ENCODE data around the gene NEUROG3. TPM values are rescaled to one million over a fixed set of nuclear protein-coding genes. Genes with fewer than 3 reads are reported as not detected.

NEUROG3 gene
- polyA plus RNA-seq, 3 donors, result not detected

Other genes starting within 250 kb of the NEUROG3 start
- gene TACR2, start 156.5 kb downstream of the NEUROG3 start, polyA plus RNA-seq (ENCODE audit: insufficient read length in 3 of 3), result under 1 TPM; 0.10 to 0.28 (median 0.24) TPM
- 10 to 100 TPM; 56.1 to 82.3 (median 67.5) TPM for gene TSPAN15, start 122.0 kb downstream of the NEUROG3 start, polyA plus RNA-seq (ENCODE audit: insufficient read length in 3 of 3)
- 10 to 100 TPM in 1 of 3 donors, 1 to 10 TPM in 2; 9.2 to 11.4 (median 9.7) TPM for gene FAM241B, start 56.8 kb upstream of the NEUROG3 start, polyA plus RNA-seq (ENCODE audit: insufficient read length in 3 of 3)
- 10 to 100 TPM; 19.5 to 21.5 (median 19.6) TPM for gene COL13A1, start 228.5 kb upstream of the NEUROG3 start, polyA plus RNA-seq (ENCODE audit: insufficient read length in 3 of 3)